Esophagus squamous epithelium (tissue), 5 donors: ENCODE data around the gene PA2G4. TPM values are rescaled to one million over a fixed set of nuclear protein-coding genes. Genes with fewer than 3 reads are reported as not detected.

Experiments
- DNase-seq: peaks from one replicate; lab custom pipeline; 2025; lab: John Stamatoyannopoulos, UW
- H3K27ac ChIP-seq, 4 donors: fragments of 200-600 bp; sonication (generic); one replicate each; pipeline ENCODE4 v1.5.1; 2016 to 2019; ENCODE audit warnings: mild to moderate bottlenecking in 1 of 4
- H3K27me3 ChIP-seq, 4 donors: fragments of 200-600 bp; sonication (generic); 1 replicate in 3 of 4; 2 replicates in 1 of 4; pipeline versions ENCODE4 v1.5.1 to v1.6.0; 2017 to 2021; ENCODE audit warnings: antibody characterized with exemption in 1 of 4
- H3K36me3 ChIP-seq, 3 donors: fragments of 200-600 bp; sonication (generic); one replicate each; pipeline ENCODE4 v1.5.1; 2016 to 2019
- H3K4me1 ChIP-seq, 3 donors: fragments of 200-600 bp; sonication (generic); one replicate each; pipeline ENCODE4 v1.5.1; 2017 to 2019
- H3K4me3 ChIP-seq, 4 donors: fragments of 200-600 bp; sonication (generic); 1 replicate in 3 of 4; 2 replicates in 1 of 4; pipeline ENCODE4 v1.5.1; 2016 to 2019; ENCODE audit warnings: mild to moderate bottlenecking in 2 of 4, moderate library complexity in 1 of 4
- H3K9me3 ChIP-seq, 3 donors: fragments of 200-600 bp; sonication (generic); one replicate each; pipeline ENCODE4 v1.5.1; 2016 to 2019
- POLR2A ChIP-seq, 4 donors: fragments of 450-650 bp; IDR thresholded peaks; one replicate each; pipeline ENCODE4 v1.6.1; 2017; ENCODE audit warnings: antibody characterized with exemption in 4 of 4, mild to moderate bottlenecking in 4 of 4, moderate library complexity in 3 of 4
- WGBS, 2 donors: methylation state at CpG; one replicate each; pipeline ENCODE4 v1.1.5; 2018; 5-methylcytosine and 5-hydroxymethylcytosine counted together
- intact Hi-C: fragments of 100-400 bp; cut with DNase I; formaldehyde crosslinking; loops from one replicate; pipeline ENCODE4 v1.15.0; 2022
- total RNA-seq, 4 donors: library from RNA; depleted of rRNA; stranded (reverse); fragments of >200 nt; gene quantifications; one replicate each; pipeline ENCODE4 v1.1.0, GENCODE V29; 2016
- TF ChIP-seq, protein P1 (sequence below), 6 experiments: fragments of 450-650 bp in 4 of 6; fragments of 200-600 bp in 2 of 6; sonication (generic) in 2 of 6; IDR thresholded peaks; one replicate each; pipeline ENCODE4 v1.5.1; 2016 to 2019; ENCODE audit warnings: antibody characterized with exemption in 6 of 6, mild to moderate bottlenecking in 4 of 6, moderate library complexity in 4 of 6
- donor health status: DM: yes; HTN: yes; CAD: no.

Gene PA2G4
- total RNA-seq, 4 donors from 2014 or later: 89.3 to 206 (median 176) TPM

DNA sequence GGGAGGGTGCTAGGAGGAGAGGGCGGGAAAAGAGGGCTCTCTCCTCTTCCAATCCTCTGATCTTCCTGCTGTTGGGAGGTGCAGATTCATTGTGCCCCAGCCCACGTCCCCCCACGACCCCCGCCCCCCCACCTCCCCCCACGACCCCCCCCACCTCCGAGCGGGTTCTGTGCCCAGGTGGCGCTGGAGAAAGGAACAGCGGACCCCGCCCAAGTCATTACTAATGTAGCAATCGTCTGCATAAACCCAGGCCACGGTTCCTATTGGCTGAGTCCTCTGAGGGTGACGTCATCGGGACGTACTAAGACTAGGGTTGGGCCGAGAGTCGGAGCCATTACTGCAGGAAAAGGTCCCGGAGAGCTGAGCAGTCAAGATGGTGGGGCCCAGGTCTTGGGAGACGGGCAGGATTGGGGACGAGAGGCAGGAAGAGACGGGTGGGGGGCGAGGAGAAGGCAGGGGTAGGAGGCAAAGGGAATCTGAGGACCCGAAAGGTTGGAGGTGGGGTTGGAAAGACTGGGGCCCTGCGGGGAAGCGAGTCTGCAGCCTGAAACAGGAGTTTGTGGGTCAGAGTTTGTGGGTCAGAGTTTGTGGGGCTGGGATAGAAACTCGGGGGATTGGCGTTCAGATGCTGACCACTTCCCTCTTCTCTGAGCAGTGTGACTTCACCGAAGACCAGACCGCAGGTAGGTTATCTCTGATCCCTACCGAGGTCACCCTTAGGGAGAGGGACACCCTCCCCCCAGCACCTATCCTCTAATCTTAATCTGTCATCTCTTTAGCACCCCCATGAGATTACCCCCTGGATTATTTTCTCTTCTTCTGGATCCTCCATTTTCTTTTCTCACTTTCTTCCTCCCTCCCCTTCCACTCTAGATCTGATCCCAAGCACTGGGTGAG, 53.9 kb downstream of the PA2G4 start, which contains the start of gene MYL6:
Gene MYL6, plus strand, starts transcription at position 331 of the 897 bp plus-strand sequence. Its CDS starts 43 bp downstream, at position 374.
- TF ChIP-seq, protein P1, sequence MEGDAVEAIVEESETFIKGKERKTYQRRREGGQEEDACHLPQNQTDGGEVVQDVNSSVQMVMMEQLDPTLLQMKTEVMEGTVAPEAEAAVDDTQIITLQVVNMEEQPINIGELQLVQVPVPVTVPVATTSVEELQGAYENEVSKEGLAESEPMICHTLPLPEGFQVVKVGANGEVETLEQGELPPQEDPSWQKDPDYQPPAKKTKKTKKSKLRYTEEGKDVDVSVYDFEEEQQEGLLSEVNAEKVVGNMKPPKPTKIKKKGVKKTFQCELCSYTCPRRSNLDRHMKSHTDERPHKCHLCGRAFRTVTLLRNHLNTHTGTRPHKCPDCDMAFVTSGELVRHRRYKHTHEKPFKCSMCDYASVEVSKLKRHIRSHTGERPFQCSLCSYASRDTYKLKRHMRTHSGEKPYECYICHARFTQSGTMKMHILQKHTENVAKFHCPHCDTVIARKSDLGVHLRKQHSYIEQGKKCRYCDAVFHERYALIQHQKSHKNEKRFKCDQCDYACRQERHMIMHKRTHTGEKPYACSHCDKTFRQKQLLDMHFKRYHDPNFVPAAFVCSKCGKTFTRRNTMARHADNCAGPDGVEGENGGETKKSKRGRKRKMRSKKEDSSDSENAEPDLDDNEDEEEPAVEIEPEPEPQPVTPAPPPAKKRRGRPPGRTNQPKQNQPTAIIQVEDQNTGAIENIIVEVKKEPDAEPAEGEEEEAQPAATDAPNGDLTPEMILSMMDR (IDR thresholded peaks at IDR 0.05): peak in 2 of 6 experiments; percentile 13 to 14
- TF ChIP-seq POLR2A (IDR thresholded peaks at IDR 0.05): peak in 3 of 4 donors; percentile 99
- Histone ChIP-seq H3K4me3 (peak within 1 kb of the TSS; percentile 61 to 97 (median 80)), H3K36me3 (peaks cover 26 to 47% (median 40%) of the 10 kb centered on the region in 3 donors), H3K4me1 (peaks cover 27 to 61% (median 35%) of the 10 kb centered on the region in 3 donors), H3K27me3 (no peaks in the 10 kb centered on the region), H3K9me3 (no peaks in the 10 kb centered on the region), H3K27ac (peak within 1 kb of the TSS; percentile 93 to 100 (median 99))
- intact Hi-C loops: no loop called here
- 0% methylated on average over 19 to 20 of the region's 30 CpGs for WGBS, 2 donors
- peak; percentile 96 for DNase-seq

DNA sequence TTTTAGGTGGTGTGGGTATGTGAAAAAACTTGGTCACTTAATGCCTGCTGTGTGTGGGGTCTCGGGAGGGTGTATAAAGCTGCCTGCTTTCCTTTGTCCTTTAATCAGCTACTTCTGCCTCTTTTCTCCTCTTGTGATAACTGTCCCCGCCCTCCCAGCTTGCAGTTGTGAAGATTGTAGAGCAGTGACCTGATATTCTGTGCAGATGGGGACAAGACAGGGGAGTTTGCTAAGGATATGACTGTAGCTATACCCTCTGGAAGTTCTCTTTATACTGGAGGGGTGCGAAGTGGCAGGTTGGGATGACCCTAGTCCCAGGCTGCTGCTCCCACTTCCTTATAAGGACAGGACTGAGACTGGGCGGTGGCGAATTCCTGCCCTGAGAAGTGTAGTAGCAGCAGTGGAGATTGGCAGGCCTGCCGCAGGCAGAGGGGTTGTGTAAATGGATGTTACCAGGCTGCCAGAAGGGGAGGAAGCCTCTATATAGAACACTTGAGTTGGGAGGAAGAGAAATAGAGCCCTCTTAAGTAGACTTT, 54.6 kb downstream of the PA2G4 start:
- Histone ChIP-seq H3K9me3 (no peaks in the 10 kb centered on the region), H3K27me3 (no peaks in the 10 kb centered on the region), H3K27ac (peak overlapping the region; percentile 93 to 100 (median 99)), H3K4me3 (peak overlapping the region; percentile 61 to 97 (median 80)), H3K36me3 (peaks cover 33 to 54% (median 47%) of the 10 kb centered on the region in 3 donors), H3K4me1 (peaks cover 25 to 53% (median 32%) of the 10 kb centered on the region in 3 donors)
- peak; percentile 32 for DNase-seq
- intact Hi-C loops: no loop called here
- peak in 2 of 4 donors; percentile 67 to 77 for TF ChIP-seq POLR2A (IDR thresholded peaks at IDR 0.05)
- TF ChIP-seq, protein P1 (IDR thresholded peaks at IDR 0.05): no peak
- 0 to 3% methylated on average over 5 of the region's 6 CpGs for WGBS, 2 donors

DNA sequence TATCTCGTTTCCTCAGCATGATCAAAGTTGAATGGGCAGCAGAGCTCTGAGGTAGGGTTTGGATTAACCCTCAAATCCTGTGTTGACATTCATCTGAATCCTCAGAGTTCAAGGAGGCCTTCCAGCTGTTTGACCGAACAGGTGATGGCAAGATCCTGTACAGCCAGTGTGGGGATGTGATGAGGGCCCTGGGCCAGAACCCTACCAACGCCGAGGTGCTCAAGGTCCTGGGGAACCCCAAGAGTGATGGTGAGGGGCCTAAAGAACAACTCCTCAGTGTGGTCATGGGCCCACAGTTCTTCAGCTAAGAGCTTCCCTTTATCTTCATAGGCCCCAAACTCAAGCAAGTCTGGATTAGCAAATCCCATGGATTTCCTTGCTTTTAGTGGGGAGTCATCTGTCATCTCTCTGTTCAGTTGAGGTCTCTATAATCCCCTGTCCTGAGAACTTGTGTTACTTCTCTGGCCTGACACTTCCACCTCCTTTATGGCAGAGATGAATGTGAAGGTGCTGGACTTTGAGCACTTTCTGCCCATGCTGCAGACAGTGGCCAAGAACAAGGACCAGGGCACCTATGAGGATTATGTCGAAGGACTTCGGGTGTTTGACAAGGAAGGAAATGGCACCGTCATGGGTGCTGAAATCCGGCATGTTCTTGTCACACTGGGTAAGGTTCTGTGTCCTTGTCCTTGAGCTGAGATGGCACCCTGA, 55.3 kb downstream of the PA2G4 start:
- Histone ChIP-seq H3K27ac (peak overlapping the region; percentile 93 to 100 (median 99)), H3K4me3 (peak overlapping the region; percentile 61 to 97 (median 80)), H3K36me3 (peaks cover 40 to 60% (median 49%) of the 10 kb centered on the region in 3 donors), H3K4me1 (peaks cover 25 to 53% (median 32%) of the 10 kb centered on the region in 3 donors), H3K9me3 (no peaks in the 10 kb centered on the region), H3K27me3 (no peaks in the 10 kb centered on the region)
- TF ChIP-seq, protein P1 (IDR thresholded peaks at IDR 0.05): no peak
- no peak for TF ChIP-seq POLR2A (IDR thresholded peaks at IDR 0.05)
- DNase-seq: no peak
- intact Hi-C loops: no loop called here
- 12 to 22% methylated on average over 8 of the region's 8 CpGs for WGBS, 2 donors

- WGBS, 2 donors: 9 to 18% methylated on average over 7 of the region's 7 CpGs
- no peaks in the 10 kb centered on the region for H3K27me3 ChIP-seq
- intact Hi-C loops: no loop called here
- peaks cover 45 to 63% (median 53%) of the 10 kb centered on the region in 3 donors for H3K36me3 ChIP-seq
- H3K9me3 ChIP-seq: no peaks in the 10 kb centered on the region
- H3K27ac ChIP-seq: peak overlapping the region; percentile 93 to 100 (median 99)
- H3K4me1 ChIP-seq: peaks cover 25 to 53% (median 32%) of the 10 kb centered on the region in 3 donors
- TF ChIP-seq, protein P1 (IDR thresholded peaks at IDR 0.05): no peak
- peak in 1 of 4 donors; percentile 24 for TF ChIP-seq POLR2A (IDR thresholded peaks at IDR 0.05)
- DNase-seq: no peak
- peak overlapping the region; percentile 61 to 97 (median 80) for H3K4me3 ChIP-seq
Measured at GRCh38 chr12:56160193-56160763, 55.9 kb downstream of the PA2G4 start.
